ENCODE data around the gene FLT3LG.
A peak's percentile ranks its signal among the peaks of the same experiment; 100 is the strongest.

FLT3LG gene

DNA sequence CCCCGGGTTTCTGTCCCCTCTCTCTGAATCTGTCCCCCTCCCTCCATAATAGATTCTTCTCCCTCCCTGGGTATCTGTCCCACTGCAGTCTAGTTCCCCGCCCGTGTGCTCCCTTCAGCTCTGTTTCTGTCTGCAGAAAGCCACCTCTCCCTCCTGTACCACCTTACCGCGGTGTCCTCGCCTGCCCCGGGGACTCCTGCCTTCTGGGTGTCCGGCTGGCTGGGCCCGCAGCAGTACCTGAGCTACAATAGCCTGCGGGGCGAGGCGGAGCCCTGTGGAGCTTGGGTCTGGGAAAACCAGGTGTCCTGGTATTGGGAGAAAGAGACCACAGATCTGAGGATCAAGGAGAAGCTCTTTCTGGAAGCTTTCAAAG is 39.7 kb downstream of the FLT3LG start:
- DNase-seq (ENCODE audit: low read depth) = no peak

DNA sequence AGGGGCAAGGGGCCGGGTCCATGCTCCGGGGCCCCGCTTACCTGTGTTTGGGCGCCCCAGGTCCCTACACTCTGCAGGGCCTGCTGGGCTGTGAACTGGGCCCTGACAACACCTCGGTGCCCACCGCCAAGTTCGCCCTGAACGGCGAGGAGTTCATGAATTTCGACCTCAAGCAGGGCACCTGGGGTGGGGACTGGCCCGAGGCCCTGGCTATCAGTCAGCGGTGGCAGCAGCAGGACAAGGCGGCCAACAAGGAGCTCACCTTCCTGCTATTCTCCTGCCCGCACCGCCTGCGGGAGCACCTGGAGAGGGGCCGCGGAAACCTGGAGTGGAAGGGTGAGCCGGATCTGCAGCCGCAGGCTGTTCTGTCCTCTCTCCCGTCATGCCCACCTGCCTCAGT is 40.1 kb downstream of the FLT3LG start:
- no peak for DNase-seq (ENCODE audit: low read depth)

DNA sequence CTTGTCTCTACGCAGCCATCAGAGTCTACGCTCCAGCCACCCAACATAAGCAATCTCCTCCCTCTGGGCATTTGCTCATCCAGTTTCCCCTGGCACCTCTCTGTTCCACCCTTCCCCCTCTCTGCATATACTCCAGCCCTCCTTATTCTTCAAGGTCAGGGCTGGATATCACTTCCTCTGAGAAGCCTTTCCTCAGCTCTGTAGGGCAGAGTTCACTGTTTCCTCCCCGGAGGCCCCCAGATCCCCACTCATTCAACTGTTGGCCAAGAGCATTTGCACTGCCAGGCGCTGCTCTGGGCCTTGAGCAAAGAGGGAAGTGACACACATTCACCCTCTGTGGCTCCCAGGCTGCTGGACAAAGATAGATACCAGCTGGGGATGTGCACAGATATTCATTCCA is 41.8 kb downstream of the FLT3LG start:
- DNase-seq (ENCODE audit: low read depth) = no peak

DNA sequence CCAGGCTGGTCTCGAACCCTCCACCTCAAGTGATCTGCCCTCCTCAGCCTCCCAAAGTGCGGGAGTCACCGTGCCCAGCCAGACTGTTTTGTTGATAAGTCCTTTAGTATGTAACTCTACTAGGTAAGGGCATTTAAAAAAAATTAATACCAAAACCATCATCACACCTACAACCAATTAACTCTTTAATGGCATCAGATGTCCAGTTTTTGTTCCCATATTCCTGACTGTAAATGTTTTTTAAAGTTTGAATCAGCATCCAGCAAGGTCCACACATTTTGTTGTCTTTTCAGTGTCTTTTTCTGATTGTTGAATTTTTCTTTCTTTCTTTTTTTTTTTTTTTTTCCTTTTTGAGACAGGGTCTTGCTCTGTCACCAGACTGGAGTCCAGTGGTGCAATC is 44.0 kb downstream of the FLT3LG start:
- no peak for DNase-seq (ENCODE audit: low read depth)

DNA sequence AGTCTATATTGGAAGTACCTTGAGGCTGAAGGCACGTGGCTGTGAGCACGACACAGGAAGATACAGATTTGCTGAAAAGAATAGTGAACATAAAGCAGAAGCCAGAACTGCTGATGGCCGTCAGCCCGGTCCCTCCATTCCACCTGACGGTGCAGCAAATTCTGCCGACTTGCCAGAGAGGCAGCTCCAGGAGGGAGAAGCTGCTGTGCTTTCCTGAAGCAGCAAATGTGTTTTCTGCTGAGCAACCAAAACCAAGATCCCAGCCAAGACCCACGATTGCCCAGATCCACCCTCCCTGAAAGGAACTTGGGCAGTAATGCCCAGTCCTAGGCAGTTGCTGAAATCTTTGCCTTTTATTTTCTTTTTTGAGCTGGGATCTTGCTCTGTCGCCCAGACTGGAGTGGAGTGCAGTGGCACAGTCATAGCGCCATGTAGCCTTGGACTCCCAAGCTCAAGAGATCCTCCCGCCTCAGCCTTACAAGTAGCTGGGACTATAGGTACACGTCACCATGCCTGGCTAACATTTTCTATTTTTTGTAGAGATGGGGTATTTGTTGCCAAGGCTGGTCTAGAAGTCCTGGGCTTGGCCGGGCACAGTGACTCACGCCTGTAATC is 46.8 kb downstream of the FLT3LG start:
- no peak for DNase-seq (ENCODE audit: low read depth)

DNA sequence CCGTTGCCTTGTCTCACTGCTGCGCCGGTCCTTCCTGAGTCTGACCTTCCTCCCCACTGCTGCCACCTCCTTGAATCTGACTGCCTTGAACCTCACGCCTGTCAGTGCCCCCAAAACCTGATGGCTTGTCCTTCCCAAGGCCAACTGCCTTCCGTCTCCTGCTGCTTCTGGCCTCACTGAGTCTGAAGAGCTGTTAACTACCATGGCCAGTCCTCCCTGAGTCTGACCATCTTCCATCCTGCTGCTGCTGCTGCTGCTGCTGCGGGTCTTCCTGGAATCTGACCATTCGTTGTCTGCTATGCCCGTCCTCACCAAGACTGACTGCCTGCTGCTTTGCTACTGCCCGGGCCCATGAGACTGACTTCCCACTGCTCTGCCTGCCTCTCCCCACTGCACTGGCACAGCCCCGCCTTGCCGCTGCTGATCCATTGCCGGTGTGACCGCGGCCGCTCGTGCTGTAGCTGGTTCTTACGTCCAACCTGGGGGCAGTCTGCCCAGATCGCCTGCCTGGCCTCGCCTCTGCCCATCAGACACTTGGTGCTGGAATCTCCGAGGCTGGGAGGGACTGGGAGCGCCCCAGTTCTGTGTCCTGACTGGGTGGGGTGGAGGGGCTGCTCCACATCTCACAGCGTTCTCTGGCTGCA is 50.9 kb downstream of the FLT3LG start:
- DNase-seq (ENCODE audit: low read depth) = no peak

GRCh38 chr19:49528211-49528771 is 54.3 kb downstream of the FLT3LG start:
- no peak for DNase-seq (ENCODE audit: low read depth)

DNA sequence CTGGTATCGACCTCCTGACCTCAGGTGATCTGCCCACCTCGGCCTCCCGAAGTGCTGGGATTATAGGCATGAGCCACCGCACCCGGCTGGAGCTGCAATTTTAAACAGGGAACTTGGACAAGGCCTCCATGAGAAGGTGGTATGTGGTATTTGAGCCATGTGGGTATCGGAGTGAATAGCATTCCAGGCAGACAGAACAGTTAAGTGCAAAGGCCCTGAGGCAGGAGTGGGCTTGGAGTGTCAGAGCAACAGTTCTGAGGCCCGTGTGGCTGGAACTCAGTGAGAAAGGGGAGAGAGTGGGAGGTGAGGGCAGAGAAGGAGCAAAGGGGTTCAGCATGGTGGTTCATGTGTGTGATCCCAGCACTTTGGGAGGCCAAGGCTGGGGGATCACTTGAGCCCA is 56.7 kb downstream of the FLT3LG start:
- DNase-seq (ENCODE audit: low read depth) = no peak

- peak; percentile 78 for DNase-seq (ENCODE audit: low read depth)
Observed at GRCh38 chr19:49533551-49534488, 59.8 kb downstream of the FLT3LG start.

GRCh38 chr19:49534632-49535385 is 60.8 kb downstream of the FLT3LG start:
- DNase-seq (ENCODE audit: low read depth) = no peak
